Activated CD4-positive, alpha-beta T cell treated with anti-CD3 and anti-CD28 coated beads for 36 hours (primary cell): ENCODE measurements around the gene DOK7. TPM values are rescaled to one million over a fixed set of nuclear protein-coding genes. Genes with fewer than 3 reads are reported as not detected.

Experiments
- ATAC-seq: fragments of 200-7000 bp; cut with Tn5 transposase; one replicate; pipeline ENCODE4 v1.10.0; 2021; ENCODE audit warnings: mild to moderate bottlenecking, moderate library complexity
- CTCF ChIA-PET: fragments of 350-600 bp; sonication (Branson Sonifier 250); formaldehyde crosslinking; loops from one replicate; lab custom pipeline; 2021; ENCODE audit warnings: antibody characterized with exemption; lab: Charles Lee
- POLR2A ChIA-PET: fragments of 350-600 bp; sonication (Branson Sonifier 250); formaldehyde crosslinking; loops from one replicate; lab custom pipeline; 2021; ENCODE audit warnings: antibody characterized with exemption, inconsistent platforms; lab: Charles Lee
- DNase-seq: peaks from one replicate; pipeline ENCODE4 v3.0.0-alpha.2; 2020
- H3K27ac Mint-ChIP-seq: one replicate; pipeline ENCODE4 v1.8.0; 2021; ENCODE audit warnings: mixed read lengths
- H3K27me3 Mint-ChIP-seq: one replicate; pipeline ENCODE4 v1.8.0; 2021; ENCODE audit warnings: mixed read lengths
- H3K36me3 Mint-ChIP-seq: one replicate; pipeline ENCODE4 v1.8.0; 2021; ENCODE audit warnings: low read depth, mixed read lengths
- H3K4me1 Mint-ChIP-seq: one replicate; pipeline ENCODE4 v1.8.0; 2021; ENCODE audit warnings: mixed read lengths
- H3K4me3 Mint-ChIP-seq: one replicate; pipeline ENCODE4 v1.8.0; 2021; ENCODE audit warnings: mild to moderate bottlenecking, moderate library complexity, mixed read lengths
- H3K9me3 Mint-ChIP-seq: one replicate; pipeline ENCODE4 v1.8.0; 2021; ENCODE audit warnings: low read depth, mixed read lengths
- intact Hi-C, 2 experiments: fragments of 100-400 bp; cut with DNase I in 1 of 2; cut with micrococcal nuclease in 1 of 2; formaldehyde crosslinking; loops; one replicate each; pipeline versions ENCODE4 v1.14.2 to v1.15.1; 2022 to 2024; cut with DNase I, micrococcal nuclease
- total RNA-seq, 2 experiments: library from RNA; stranded (reverse); gene quantifications; one replicate each; pipeline ENCODE4 v1.2.3, GENCODE V29; 2021

DOK7 gene
- total RNA-seq, 2 experiments from 2014 or later = not detected

DNA sequence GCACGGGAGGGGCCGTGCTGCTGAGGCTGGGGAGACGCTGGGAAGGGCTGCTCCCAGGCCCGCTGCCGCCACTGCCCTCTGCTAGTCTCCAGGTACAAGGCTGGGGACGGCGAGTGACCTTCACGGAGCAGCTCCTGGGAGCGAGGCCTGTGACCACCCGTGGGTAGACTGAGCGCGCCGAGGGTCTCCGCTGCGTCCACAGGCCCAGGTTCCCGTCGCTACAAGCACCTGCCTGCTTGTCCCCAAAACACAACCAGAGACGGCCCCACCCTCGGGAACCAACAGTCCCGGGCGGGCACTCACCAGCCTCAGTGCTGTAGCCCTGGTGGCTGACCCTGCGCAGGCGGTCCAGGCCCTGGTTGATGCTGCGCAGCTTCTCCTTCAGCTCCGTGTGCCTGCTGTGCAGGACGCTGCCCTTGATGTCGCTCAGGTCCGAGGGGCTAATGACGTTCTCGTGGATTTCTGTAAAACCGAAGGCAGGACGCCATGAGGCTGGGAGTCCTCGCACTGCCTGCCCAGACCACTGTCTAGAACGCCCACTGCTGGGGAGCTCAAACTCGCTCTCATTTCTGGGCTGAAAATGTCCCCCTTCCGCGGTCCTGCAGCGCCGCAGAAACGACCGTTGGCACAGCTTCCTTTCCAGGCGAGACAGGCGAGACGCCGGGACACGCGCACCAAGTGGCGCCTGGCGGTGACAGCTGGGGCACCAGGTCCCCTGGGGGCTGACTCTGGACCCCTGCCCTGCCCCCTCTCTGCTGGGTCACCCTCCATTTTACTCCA is 54.8 kb downstream of the DOK7 start:
- no peaks in the 10 kb centered on the region for H3K4me1 Mint-ChIP-seq
- intact Hi-C loops = no loop called here
- no peak overlapping the region for H3K27ac Mint-ChIP-seq
- DNase-seq (no peak), ATAC-seq (no peak)
- no peak overlapping the region for H3K4me3 Mint-ChIP-seq
- POLR2A ChIA-PET = no interaction called here
- H3K36me3 Mint-ChIP-seq = peaks cover 34% of the 10 kb centered on the region
- CTCF ChIA-PET = interaction anchor here (0.6 to 0.7 kb wide), 2 partner anchors 362 to 367 kb away, joined by 3 to 4 read pairs; no protein-coding TSS in a partner anchor
- H3K27me3 Mint-ChIP-seq = no peaks in the 10 kb centered on the region
- no peaks in the 10 kb centered on the region for H3K9me3 Mint-ChIP-seq

DNA sequence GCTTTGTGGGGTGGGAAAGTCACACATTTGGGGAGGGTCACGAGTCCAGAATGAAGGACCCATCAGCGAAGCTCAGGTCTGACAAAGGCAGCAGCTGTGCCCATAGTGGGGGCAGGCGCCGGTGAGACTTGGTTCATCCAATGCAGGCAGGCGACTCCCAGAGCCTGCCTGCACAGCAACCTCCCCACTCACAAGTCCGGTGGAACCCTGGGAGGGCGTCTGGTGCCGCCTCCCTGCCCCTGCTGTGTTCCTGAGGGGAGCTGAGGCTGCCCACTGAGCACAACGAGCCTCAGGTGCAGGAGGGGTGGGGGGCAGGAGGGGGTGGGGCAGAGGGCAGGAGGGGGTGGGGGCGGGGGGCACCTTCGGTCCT is 55.4 kb downstream of the DOK7 start:
- no peak for DNase-seq
- ChIA-PET POLR2A (no interaction called here), CTCF (no interaction called here)
- ATAC-seq = no peak
- intact Hi-C loops = no loop called here
- Mint-ChIP-seq H3K4me1 (no peaks in the 10 kb centered on the region), H3K27me3 (no peaks in the 10 kb centered on the region), H3K36me3 (peaks cover 31% of the 10 kb centered on the region), H3K27ac (no peak overlapping the region), H3K4me3 (no peak overlapping the region), H3K9me3 (no peaks in the 10 kb centered on the region)

DNA sequence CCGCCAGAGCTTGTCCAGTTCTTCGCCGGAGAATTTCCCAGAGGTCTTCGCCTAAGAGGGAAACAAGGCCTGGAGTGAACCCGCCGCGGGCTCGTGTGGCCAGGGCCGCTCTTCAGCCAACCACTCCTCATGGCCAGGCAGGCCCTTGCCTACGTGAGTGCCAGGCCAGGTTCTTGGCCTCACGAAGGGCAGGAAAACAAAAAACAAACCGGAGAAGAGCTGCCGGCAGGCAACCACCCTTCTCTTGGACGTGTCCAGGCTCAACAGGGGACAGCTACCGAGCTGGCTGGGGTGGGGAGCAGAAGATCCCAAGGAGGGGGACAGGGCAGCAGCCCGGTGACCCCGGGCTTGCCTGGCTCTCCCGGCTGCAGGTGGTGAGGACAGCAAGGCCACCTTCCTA is 55.8 kb downstream of the DOK7 start:
- POLR2A ChIA-PET = interaction anchor here (1.0 kb wide), 1 partner anchor 10 kb away, joined by 4 read pairs; no protein-coding TSS in a partner anchor
- Mint-ChIP-seq H3K27me3 (no peaks in the 10 kb centered on the region), H3K27ac (no peak overlapping the region), H3K4me3 (no peak overlapping the region), H3K4me1 (no peaks in the 10 kb centered on the region), H3K36me3 (peaks cover 28% of the 10 kb centered on the region), H3K9me3 (no peaks in the 10 kb centered on the region)
- CTCF ChIA-PET = no interaction called here
- intact Hi-C loops = no loop called here
- DNase-seq (no peak), ATAC-seq (no peak)

DNA sequence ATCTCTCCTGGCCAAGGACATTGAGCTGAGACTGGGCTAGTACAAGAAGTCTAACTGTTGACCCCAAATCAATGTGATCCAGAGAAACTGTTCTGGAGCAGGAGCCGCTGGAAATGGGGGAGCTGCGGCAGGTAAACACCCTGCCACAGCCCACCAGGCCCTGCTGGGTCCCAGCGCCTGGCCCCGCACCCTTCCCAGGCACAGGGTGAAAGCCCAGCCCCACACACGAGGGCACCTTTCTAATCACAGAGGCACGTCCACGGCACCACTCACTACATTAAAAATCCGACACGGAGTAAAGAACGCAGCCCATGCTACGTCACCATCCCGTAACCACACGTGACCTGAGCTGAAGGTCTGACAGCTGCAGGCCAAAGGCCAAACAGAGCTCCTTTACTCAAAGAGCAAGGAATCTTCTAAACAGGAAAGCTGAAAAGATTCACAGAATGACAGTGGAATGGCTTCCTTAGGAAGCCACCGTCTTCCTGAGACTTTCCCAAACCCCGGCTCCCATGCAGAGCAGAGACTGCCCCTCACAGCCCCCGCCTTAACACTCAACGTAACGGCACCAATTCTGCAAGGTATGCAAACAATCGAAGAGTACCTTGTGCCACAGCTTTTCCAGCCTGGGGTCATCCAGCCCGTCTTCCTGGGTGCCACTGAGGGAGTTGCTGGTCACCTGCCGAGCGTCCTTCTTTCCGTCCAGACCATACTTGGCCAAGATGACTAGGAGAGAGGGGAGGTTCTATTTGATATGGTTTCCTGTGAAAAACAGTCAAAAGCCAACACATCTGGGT is 56.6 kb downstream of the DOK7 start:
- intact Hi-C loops = no loop called here
- Mint-ChIP-seq H3K27ac (no peak overlapping the region), H3K27me3 (no peaks in the 10 kb centered on the region), H3K4me3 (no peak overlapping the region), H3K36me3 (peaks cover 25% of the 10 kb centered on the region), H3K4me1 (no peaks in the 10 kb centered on the region), H3K9me3 (no peaks in the 10 kb centered on the region)
- CTCF ChIA-PET = no interaction called here
- ATAC-seq (no peak), DNase-seq (peak; percentile 1)
- POLR2A ChIA-PET = interaction anchor here (1.0 kb wide), 1 partner anchor 10 kb away, joined by 4 read pairs; no protein-coding TSS in a partner anchor

DNA sequence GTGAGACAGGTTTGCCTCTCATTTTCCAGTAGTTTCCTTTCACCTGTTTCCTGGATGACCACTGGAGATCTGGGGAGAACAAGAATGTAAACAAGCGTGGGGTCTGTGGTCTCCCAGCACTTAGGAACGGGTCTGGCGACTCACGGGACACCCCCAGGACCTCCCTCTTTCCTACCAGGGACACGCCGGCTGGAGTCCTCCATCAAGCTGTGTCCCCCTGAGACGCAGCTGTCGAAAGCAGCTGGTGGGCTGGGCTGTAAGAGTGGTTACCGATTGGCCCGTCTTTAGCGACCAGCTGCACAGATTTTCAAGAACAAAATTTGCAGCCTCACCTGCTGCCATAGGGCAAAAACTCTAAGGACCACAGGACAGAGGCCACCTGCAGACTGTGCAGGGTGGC is 57.2 kb downstream of the DOK7 start:
- POLR2A ChIA-PET = no interaction called here
- Mint-ChIP-seq H3K4me1 (no peaks in the 10 kb centered on the region), H3K4me3 (no peak overlapping the region), H3K27me3 (no peaks in the 10 kb centered on the region), H3K9me3 (no peaks in the 10 kb centered on the region), H3K36me3 (peaks cover 24% of the 10 kb centered on the region), H3K27ac (no peak overlapping the region)
- DNase-seq (no peak), ATAC-seq (no peak)
- CTCF ChIA-PET = no interaction called here
- intact Hi-C loops = no loop called here

DNA sequence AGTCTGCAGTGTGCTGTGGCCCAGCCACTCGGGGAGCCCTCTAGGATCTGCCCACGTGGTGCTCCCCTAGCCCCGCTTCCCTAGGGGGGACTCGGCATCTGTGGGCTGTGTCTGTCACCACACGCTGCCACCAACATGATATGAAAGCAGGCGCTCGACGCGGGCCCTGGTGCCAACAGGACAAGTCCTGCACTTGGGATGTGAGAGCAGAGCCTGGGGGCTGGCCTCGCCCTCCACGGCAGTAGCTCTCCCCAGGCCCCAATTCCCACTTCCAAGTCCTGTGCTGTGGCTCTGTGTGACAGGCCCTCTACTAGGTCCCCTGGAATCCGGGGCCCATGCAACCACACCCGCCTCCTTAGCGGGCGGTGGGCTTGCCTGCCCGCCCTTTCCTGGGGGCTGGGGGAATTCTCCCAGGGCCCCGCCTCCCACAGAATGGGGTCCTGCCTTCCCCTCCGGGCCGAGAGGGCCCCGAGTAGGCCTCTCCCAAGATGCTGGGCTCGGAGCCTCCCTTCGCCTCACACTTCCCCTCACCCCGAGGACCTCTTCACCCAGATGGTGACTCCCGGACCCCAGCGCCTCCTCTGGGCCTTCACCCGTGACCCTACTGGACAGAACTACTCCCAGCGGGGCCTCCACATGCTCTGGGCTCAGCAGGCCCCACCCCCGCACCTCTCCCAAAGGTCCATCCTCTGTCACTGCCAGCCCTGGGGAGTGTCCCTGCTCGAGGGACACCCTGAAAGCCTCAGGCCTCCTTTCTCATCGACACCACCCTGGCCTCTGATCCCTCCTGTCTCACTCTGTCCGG is 57.9 kb downstream of the DOK7 start:
- DNase-seq (no peak), ATAC-seq (no peak)
- Mint-ChIP-seq H3K4me3 (no peak overlapping the region), H3K36me3 (peaks cover 20% of the 10 kb centered on the region), H3K27ac (no peak overlapping the region), H3K27me3 (no peaks in the 10 kb centered on the region), H3K9me3 (no peaks in the 10 kb centered on the region), H3K4me1 (no peaks in the 10 kb centered on the region)
- intact Hi-C loops = no loop called here
- CTCF ChIA-PET = no interaction called here
- POLR2A ChIA-PET = no interaction called here

DNA sequence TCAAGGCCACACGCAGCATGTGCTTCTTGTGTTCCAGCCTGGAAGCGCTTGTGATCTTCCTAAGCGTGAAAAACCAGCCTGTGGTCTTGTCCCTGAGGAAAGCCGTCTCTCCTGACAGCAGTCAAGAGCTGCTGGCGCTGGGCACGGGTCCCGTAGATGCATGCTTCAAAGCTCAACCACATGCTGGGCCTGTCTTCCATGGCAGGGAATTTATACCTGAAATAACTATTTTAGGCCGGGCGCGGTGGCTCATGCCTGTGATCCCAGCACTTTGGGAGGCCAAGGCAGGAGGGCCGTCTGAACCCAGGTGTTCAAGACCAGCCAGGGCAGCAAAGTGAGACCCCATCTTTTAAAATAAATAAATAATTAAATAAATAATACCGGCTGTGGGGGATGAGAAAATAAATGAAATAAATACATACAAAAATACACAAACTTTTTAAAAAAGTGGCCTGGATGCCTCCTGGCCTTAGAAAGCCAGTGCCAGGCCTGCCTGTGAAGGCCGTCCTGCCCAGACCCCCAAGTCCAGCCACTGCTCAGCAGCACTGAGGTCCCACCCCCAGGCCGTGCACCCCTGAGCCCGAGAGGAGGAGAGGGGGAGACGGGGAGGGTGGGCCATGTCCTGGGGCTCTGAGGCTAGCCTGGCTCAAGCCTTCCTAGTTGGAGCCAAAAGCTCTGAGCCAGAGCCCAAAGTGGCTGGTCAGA is 58.7 kb downstream of the DOK7 start:
- intact Hi-C loops = no loop called here
- ChIA-PET CTCF (no interaction called here), POLR2A (no interaction called here)
- Mint-ChIP-seq H3K36me3 (peaks cover 20% of the 10 kb centered on the region), H3K27ac (no peak overlapping the region), H3K4me1 (no peaks in the 10 kb centered on the region), H3K27me3 (no peaks in the 10 kb centered on the region), H3K4me3 (no peak overlapping the region), H3K9me3 (no peaks in the 10 kb centered on the region)
- no peak for ATAC-seq
- DNase-seq = no peak

DNA sequence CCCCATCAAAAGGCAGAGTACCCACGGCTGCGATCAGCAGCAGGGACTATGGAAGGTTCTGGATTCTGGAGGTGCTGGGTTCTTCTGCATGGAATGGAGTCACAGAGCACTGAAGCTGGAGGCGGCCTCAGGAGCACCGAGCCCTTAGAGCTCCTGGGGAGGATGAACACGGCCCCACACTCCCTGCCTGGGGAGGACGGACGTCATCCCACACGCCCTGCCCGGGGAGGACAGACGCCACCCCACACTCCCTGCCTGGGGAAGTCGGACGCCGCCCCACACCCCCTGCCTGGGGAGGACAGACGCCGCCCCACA is 59.2 kb downstream of the DOK7 start:
- H3K4me1 Mint-ChIP-seq = no peaks in the 10 kb centered on the region
- DNase-seq = no peak
- H3K9me3 Mint-ChIP-seq = no peaks in the 10 kb centered on the region
- intact Hi-C loops = no loop called here
- no peaks in the 10 kb centered on the region for H3K27me3 Mint-ChIP-seq
- POLR2A ChIA-PET = no interaction called here
- CTCF ChIA-PET = no interaction called here
- ATAC-seq = no peak
- H3K36me3 Mint-ChIP-seq = peaks cover 19% of the 10 kb centered on the region
- no peak overlapping the region for H3K4me3 Mint-ChIP-seq
- H3K27ac Mint-ChIP-seq = no peak overlapping the region

DNA sequence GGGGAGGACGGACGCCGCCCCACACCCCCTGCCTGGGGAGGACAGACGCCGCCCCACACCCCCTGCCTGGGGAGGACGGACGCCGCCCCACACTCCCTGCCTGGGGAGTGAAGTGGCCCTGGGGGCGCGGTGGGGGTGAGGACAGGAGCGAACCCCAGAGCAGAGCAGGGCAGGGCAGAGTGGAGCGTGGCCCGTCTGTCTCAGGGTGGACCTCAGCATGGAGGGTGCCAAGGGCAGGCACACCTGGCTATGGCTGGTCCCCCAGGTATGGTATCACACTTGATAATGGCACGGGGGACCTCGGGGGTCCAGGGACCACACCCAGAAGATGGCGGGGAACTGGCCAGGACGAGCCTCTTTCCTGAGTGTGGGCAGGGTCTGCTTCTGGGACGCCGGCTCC is 59.5 kb downstream of the DOK7 start:
- H3K27me3 Mint-ChIP-seq = no peaks in the 10 kb centered on the region

DNA sequence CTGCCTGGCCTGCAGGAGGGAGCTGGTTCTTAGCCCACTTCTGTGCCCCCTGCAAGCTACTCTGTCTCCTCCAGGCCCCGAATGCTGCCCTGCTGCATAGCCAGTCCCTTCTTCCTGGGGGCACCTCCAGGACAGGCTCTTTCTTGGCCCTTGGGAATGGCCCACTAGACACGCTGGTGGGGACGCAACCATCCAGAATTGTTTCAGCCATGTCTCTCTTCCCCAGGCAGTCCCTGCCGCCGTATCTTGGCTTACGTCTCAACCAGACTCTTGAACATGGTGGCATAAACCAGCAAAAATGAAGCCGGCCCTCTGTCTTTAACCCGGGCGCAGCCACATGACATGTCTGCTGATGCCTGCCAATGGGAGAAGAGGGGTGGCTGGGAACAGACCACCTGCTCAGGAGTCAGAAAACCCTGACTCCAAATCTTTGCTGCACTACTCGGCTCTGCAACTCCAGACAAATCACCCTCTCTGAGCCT is 60.1 kb downstream of the DOK7 start:
- DNase-seq = no peak
- intact Hi-C loops = no loop called here
- H3K4me3 Mint-ChIP-seq = no peak overlapping the region
- peaks cover 16% of the 10 kb centered on the region for H3K36me3 Mint-ChIP-seq
- ATAC-seq = no peak
- no peaks in the 10 kb centered on the region for H3K9me3 Mint-ChIP-seq
- POLR2A ChIA-PET = no interaction called here
- CTCF ChIA-PET = interaction anchor here (0.6 kb wide), 1 partner anchor 125 kb away, joined by 3 read pairs; no protein-coding TSS in a partner anchor
- H3K4me1 Mint-ChIP-seq = no peaks in the 10 kb centered on the region
- H3K27me3 Mint-ChIP-seq = no peaks in the 10 kb centered on the region
- no peak overlapping the region for H3K27ac Mint-ChIP-seq

More for the DNA sequence above, 59.5 kb downstream of the DOK7 start:
- H3K27ac Mint-ChIP-seq = no peak overlapping the region
- no peak for DNase-seq
- POLR2A ChIA-PET = no interaction called here
- ATAC-seq = no peak
- intact Hi-C loops = no loop called here
- no peaks in the 10 kb centered on the region for H3K9me3 Mint-ChIP-seq
- H3K4me3 Mint-ChIP-seq = no peak overlapping the region
- peaks cover 16% of the 10 kb centered on the region for H3K36me3 Mint-ChIP-seq
- CTCF ChIA-PET = interaction anchor here (0.6 kb wide), 1 partner anchor 126 kb away, joined by 3 read pairs; no protein-coding TSS in a partner anchor
- no peaks in the 10 kb centered on the region for H3K4me1 Mint-ChIP-seq
